DMS53 treated with DMSO at 0.1 percent for 48 hours (cell line): ENCODE data around the gene PTAFR.
A peak's percentile ranks its signal among the peaks of the same experiment; 100 is the strongest.

Source experiments
- DNase-seq: peaks from one replicate; lab custom pipeline; 2025; ENCODE audit not compliant: unreplicated experiment; lab: John Stamatoyannopoulos, UW

The PTAFR gene

GRCh38 chr1:28122183-28122582 lies 54.3 kb downstream of the PTAFR start:
- DNase-seq = no peak

GRCh38 chr1:28119556-28119955 lies 56.9 kb downstream of the PTAFR start:
- DNase-seq = no peak

GRCh38 chr1:28118640-28119307 lies 57.7 kb downstream of the PTAFR start:
- DNase-seq = no peak

- no peak for DNase-seq
Observed at GRCh38 chr1:28115267-28115666, 61.2 kb downstream of the PTAFR start.

GRCh38 chr1:28114844-28115243 lies 61.6 kb downstream of the PTAFR start:
- DNase-seq = no peak

GRCh38 chr1:28113242-28113572 lies 63.3 kb downstream of the PTAFR start:
- no peak for DNase-seq

GRCh38 chr1:28112388-28113241 lies 63.9 kb downstream of the PTAFR start:
- DNase-seq = peak; percentile 7

GRCh38 chr1:28111157-28111556 lies 65.3 kb downstream of the PTAFR start:
- DNase-seq = no peak

- DNase-seq = no peak
Observed at GRCh38 chr1:28110555-28110954, 65.9 kb downstream of the PTAFR start.

GRCh38 chr1:28109639-28110038 lies 66.9 kb downstream of the PTAFR start:
- no peak for DNase-seq

- no peak for DNase-seq
Observed at GRCh38 chr1:28108001-28108400, 68.5 kb downstream of the PTAFR start.

GRCh38 chr1:28104866-28105467 lies 71.5 kb downstream of the PTAFR start:
- peak; percentile 94 for DNase-seq

- no peak for DNase-seq
Observed at GRCh38 chr1:28102189-28102588, 74.3 kb downstream of the PTAFR start.

GRCh38 chr1:28099050-28099769 lies 77.3 kb downstream of the PTAFR start:
- no peak for DNase-seq
